ENCODE measurements around the gene CDX2.

Gene CDX2

GRCh38 chr13:27978301-27978968 lies 9.3 kb upstream of the CDX2 start:
- DNase-seq: no peak

- no peak for DNase-seq
These were observed 8.6 kb upstream of the CDX2 start for GRCh38 chr13:27977476-27978300.

- DNase-seq: no peak
These were observed 7.4 kb upstream of the CDX2 start for GRCh38 chr13:27976362-27977091.

GRCh38 chr13:27975564-27976361 lies 6.6 kb upstream of the CDX2 start:
- DNase-seq: no peak

- no peak for DNase-seq
These were observed 5.0 kb upstream of the CDX2 start for GRCh38 chr13:27973961-27974662.

- no peak for DNase-seq
These were observed 4.2 kb upstream of the CDX2 start for GRCh38 chr13:27973291-27973690.

GRCh38 chr13:27972478-27972820 lies 3.3 kb upstream of the CDX2 start:
- no peak for DNase-seq

- no peak for DNase-seq
These were observed 2.8 kb upstream of the CDX2 start for GRCh38 chr13:27971776-27972477.

GRCh38 chr13:27971236-27971645 lies 2.1 kb upstream of the CDX2 start:
- no peak for DNase-seq

GRCh38 chr13:27970382-27971235 lies 1.5 kb upstream of the CDX2 start:
- no peak for DNase-seq

- DNase-seq: no peak
These were observed 733 bp upstream of the CDX2 start for GRCh38 chr13:27969866-27970229.

GRCh38 chr13:27968316-27969081 lies 616 bp downstream of the CDX2 start:
- no peak for DNase-seq

GRCh38 chr13:27967736-27968315 lies 1.3 kb downstream of the CDX2 start:
- no peak for DNase-seq

- DNase-seq: peak; percentile 42 to 61 (median 44)
These were observed 1.8 kb downstream of the CDX2 start for GRCh38 chr13:27967203-27967735.

- DNase-seq: peak in 1 of 3 donors; percentile 9
These were observed 2.4 kb downstream of the CDX2 start for GRCh38 chr13:27966641-27967202.

- DNase-seq: peak in 1 of 3 donors; percentile 11
These were observed 3.1 kb downstream of the CDX2 start for GRCh38 chr13:27965740-27966640.

- no peak for DNase-seq
These were observed 3.8 kb downstream of the CDX2 start for GRCh38 chr13:27965343-27965739.

Data from suppressor macrophage treated with lipopolysaccharide for 1 hour (primary cell).